Measurements from ENCODE around the gene TDRD10. TPM values are rescaled to one million over a fixed set of nuclear protein-coding genes. Genes with fewer than 3 reads are reported as not detected.

The TDRD10 gene
- total RNA-seq, 1 donor, result 0.27 TPM

Other genes with a start within 250 kb of the TDRD10 start
- gene HAX1, start 229.6 kb upstream of the TDRD10 start, total RNA-seq, result 39.0 TPM
- 0.54 TPM for gene AQP10, start 181.1 kb upstream of the TDRD10 start, total RNA-seq
- 154 TPM for gene ATP8B2, start 176.7 kb upstream of the TDRD10 start, total RNA-seq
- gene IL6R, start 96.9 kb upstream of the TDRD10 start, total RNA-seq, result 110 TPM
- 0.27 TPM for gene SHE, start 193 bp downstream of the TDRD10 start, total RNA-seq
- gene UBE2Q1, start 56.4 kb downstream of the TDRD10 start, total RNA-seq, result 17.0 TPM
- gene CHRNB2, start 65.6 kb downstream of the TDRD10 start, total RNA-seq, result not detected
- gene ADAR, start 106.0 kb downstream of the TDRD10 start, total RNA-seq, result 118 TPM

Measured in hematopoietic multipotent progenitor cell (in vitro differentiated cells).